Chondrocyte (in vitro differentiated cells): ENCODE data around the gene SLC27A1. TPM values are rescaled to one million over a fixed set of nuclear protein-coding genes. Genes with fewer than 3 reads are reported as not detected.

Experiments used
- DNase-seq: peaks from one replicate; pipeline ENCODE4 v3.0.0; 2021; ENCODE audit warnings: mixed read lengths, low spot score
- H3K27ac Mint-ChIP-seq: one replicate; pipeline ENCODE4 v1.8.0; 2021; ENCODE audit warnings: mild to moderate bottlenecking, moderate library complexity, mixed read lengths; ENCODE audit not compliant: unreplicated experiment
- H3K27me3 Mint-ChIP-seq: 2 replicates; pipeline ENCODE4 v1.8.0; 2021; ENCODE audit warnings: low read depth, mixed read lengths
- H3K36me3 Mint-ChIP-seq: 2 replicates; pipeline ENCODE4 v1.8.0; 2021; ENCODE audit warnings: low read depth, mixed read lengths
- H3K4me1 Mint-ChIP-seq: 2 replicates; pipeline ENCODE4 v1.8.0; 2021; ENCODE audit warnings: low read depth, mild to moderate bottlenecking, mixed read lengths
- H3K4me3 Mint-ChIP-seq: one replicate; pipeline ENCODE4 v1.8.0; 2021; ENCODE audit warnings: mild to moderate bottlenecking, moderate library complexity, mixed read lengths; ENCODE audit not compliant: unreplicated experiment
- H3K9me3 Mint-ChIP-seq: 2 replicates; pipeline ENCODE4 v1.8.0; 2021; ENCODE audit warnings: low read depth, mixed read lengths
- CTCF ChIP-seq: fragments of 200-600 bp; sonication (generic); IDR thresholded peaks from 2 replicates; pipeline ENCODE4 v1.5.0; 2021; ENCODE audit warnings: antibody characterized with exemption, mild to moderate bottlenecking, moderate library complexity
- total RNA-seq: library from RNA; stranded (reverse); gene quantifications from 3 replicates; pipeline ENCODE4 v1.2.1, GENCODE V29; 2021

SLC27A1 gene
- total RNA-seq, 1 donor from 2014 or later = 6.8 TPM

GRCh38 chr19:17460372-17461230 lies 9.7 kb upstream of the SLC27A1 start, which contains the start of gene NXNL1:
TSS of gene NXNL1 (minus strand) at chr19:17460926. CDS start at chr19:17460869, 57 bp downstream.
- H3K9me3 Mint-ChIP-seq = no peaks in the 10 kb centered on the region
- H3K4me3 Mint-ChIP-seq = no peak within 1 kb of the TSS
- H3K27ac Mint-ChIP-seq = no peak within 1 kb of the TSS
- H3K27me3 Mint-ChIP-seq = peaks cover 2% of the 10 kb centered on the region
- H3K36me3 Mint-ChIP-seq = no peaks in the 10 kb centered on the region
- TF ChIP-seq CTCF = no peak
- DNase-seq = no peak
- peaks cover 5% of the 10 kb centered on the region for H3K4me1 Mint-ChIP-seq

GRCh38 chr19:17466487-17466850 lies 3.9 kb upstream of the SLC27A1 start:
- DNase-seq = no peak
- Mint-ChIP-seq H3K9me3 (no peaks in the 10 kb centered on the region), H3K27ac (no peak overlapping the region), H3K4me1 (peaks cover 18% of the 10 kb centered on the region), H3K4me3 (no peak overlapping the region), H3K27me3 (no peaks in the 10 kb centered on the region), H3K36me3 (no peaks in the 10 kb centered on the region)
- peak; percentile 37 for TF ChIP-seq CTCF

GRCh38 chr19:17467471-17468301 lies 2.6 kb upstream of the SLC27A1 start:
- no peaks in the 10 kb centered on the region for H3K27me3 Mint-ChIP-seq
- no peaks in the 10 kb centered on the region for H3K36me3 Mint-ChIP-seq
- no peak overlapping the region for H3K27ac Mint-ChIP-seq
- no peak overlapping the region for H3K4me3 Mint-ChIP-seq
- no peak for DNase-seq
- peaks cover 22% of the 10 kb centered on the region for H3K4me1 Mint-ChIP-seq
- H3K9me3 Mint-ChIP-seq = no peaks in the 10 kb centered on the region
- no peak for TF ChIP-seq CTCF

GRCh38 chr19:17468302-17469091 lies 1.8 kb upstream of the SLC27A1 start:
- no peaks in the 10 kb centered on the region for H3K9me3 Mint-ChIP-seq
- no peaks in the 10 kb centered on the region for H3K36me3 Mint-ChIP-seq
- TF ChIP-seq CTCF = no peak
- H3K27ac Mint-ChIP-seq = no peak overlapping the region
- H3K4me1 Mint-ChIP-seq = peaks cover 28% of the 10 kb centered on the region
- no peak for DNase-seq
- H3K27me3 Mint-ChIP-seq = no peaks in the 10 kb centered on the region
- H3K4me3 Mint-ChIP-seq = peak overlapping the region; percentile 82

- Mint-ChIP-seq H3K27ac (peak overlapping the region; percentile 84), H3K36me3 (no peaks in the 10 kb centered on the region), H3K4me1 (peaks cover 28% of the 10 kb centered on the region), H3K4me3 (peak overlapping the region; percentile 82), H3K27me3 (no peaks in the 10 kb centered on the region), H3K9me3 (no peaks in the 10 kb centered on the region)
- no peak for TF ChIP-seq CTCF
- DNase-seq = no peak
Measured at GRCh38 chr19:17469092-17469480, 1.2 kb upstream of the SLC27A1 start.
